HCT116 (cell line): ENCODE results near the gene MRPS23. TPM values are rescaled to one million over a fixed set of nuclear protein-coding genes. Genes with fewer than 3 reads are reported as not detected.

ENCODE experiments used
- ATAC-seq: fragments of 200-7000 bp; cut with Tn5 transposase; 2 replicates; pipeline ENCODE4 v1.9.1; 2020; ENCODE audit warnings: mild to moderate bottlenecking, moderate library complexity
- BruUV-seq: library from RNA; stranded (reverse); fragments of 400-500 nt; replicated peaks from 2 replicates; lab custom pipeline; 2021; lab: Mats Ljungman, UMichigan
- CTCF ChIA-PET: fragments of 300-600 bp; sonication (Branson Sonifier 250); formaldehyde crosslinking; loops from one replicate; lab custom pipeline; 2021; ENCODE audit warnings: antibody characterized with exemption; lab: Charles Lee
- POLR2A ChIA-PET: fragments of 300-600, 350-600 bp; sonication (Branson Sonifier 250); formaldehyde crosslinking; loops from one replicate; lab custom pipeline; 2021; ENCODE audit warnings: antibody characterized with exemption; lab: Charles Lee
- RAD21 ChIA-PET, 2 experiments: fragments of 300-600 bp; sonication (Branson Sonifier 250); formaldehyde crosslinking; loops; one replicate each; lab custom pipeline; 2023; ENCODE audit warnings: low total read pairs in 2 of 2; ENCODE audit not compliant: uncharacterized antibody in 2 of 2, unreplicated experiment in 2 of 2, low non-redundant PET in 1 of 2; lab: Charles Lee
- DNase-seq: peaks from one replicate; pipeline ENCODE4 v3.0.0-alpha.2; 2010; ENCODE audit warnings: low read depth, low spot score
- H2AFZ ChIP-seq: fragments of 200-600 bp; shearing (Covaris generic), sonication (generic); 2 replicates; pipeline ENCODE4 v1.6.1; 2017; ENCODE audit warnings: low read depth, mixed run types, mixed read lengths, antibody characterized with exemption, low read length; ENCODE audit not compliant: poor library complexity, severe bottlenecking
- H3K27ac ChIP-seq: 2 replicates; pipeline ENCODE4 v1.5.1; 2012; ENCODE audit warnings: low read depth, low read length
- H3K27me3 ChIP-seq: fragments of 200-600 bp; sonication (generic); 2 replicates; pipeline ENCODE4 v1.6.1; 2016; ENCODE audit warnings: mixed run types, low read length, mixed read lengths; ENCODE audit not compliant: insufficient read depth
- H3K36me3 ChIP-seq, 2 experiments: fragments of 200-500 bp in 1 of 2; fragments of 200-600 bp in 1 of 2; sonication (Bioruptor generic) in 1 of 2; sonication (generic) in 1 of 2; 2 replicates each; pipeline versions ENCODE4 v1.5.1 to v1.6.1; 2014 to 2016; ENCODE audit warnings: low read length in 2 of 2, inconsistent platforms in 1 of 2, mixed read lengths in 1 of 2, mixed run types in 1 of 2; ENCODE audit not compliant: insufficient read depth in 2 of 2, control insufficient read depth in 1 of 2
- H3K4me1 ChIP-seq, 2 experiments: fragments of 200-600 bp in 1 of 2; sonication (generic) in 1 of 2; 2 replicates each; pipeline versions ENCODE4 v1.5.1 to v1.6.1; 2012 to 2017; ENCODE audit warnings: low read length in 2 of 2, inconsistent platforms in 1 of 2, mild to moderate bottlenecking in 1 of 2, mixed read lengths in 1 of 2, mixed run types in 1 of 2, moderate library complexity in 1 of 2; ENCODE audit not compliant: insufficient read depth in 2 of 2, control insufficient read depth in 1 of 2
- H3K4me2 ChIP-seq: fragments of 200-600 bp; sonication (generic); 2 replicates; pipeline ENCODE4 v1.6.1; 2017; ENCODE audit warnings: mixed run types, low read length, mixed read lengths
- H3K4me3 ChIP-seq, 2 experiments: fragments of 200-600 bp in 1 of 2; sonication (generic) in 1 of 2; replicated peaks in 1 of 2; 2 replicates each; pipeline ENCODE4 v1.5.1; 2011 to 2016; ENCODE audit warnings: low read length in 2 of 2, control low read depth in 1 of 2, low read depth in 1 of 2, mild to moderate bottlenecking in 1 of 2, mixed read lengths in 1 of 2, mixed run types in 1 of 2
- H3K79me2 ChIP-seq: fragments of 200-600 bp; sonication (generic); 2 replicates; pipeline ENCODE4 v1.6.1; 2017; ENCODE audit warnings: mild to moderate bottlenecking, mixed run types, low read length, moderate library complexity, mixed read lengths; ENCODE audit not compliant: insufficient read depth
- H3K9ac ChIP-seq: fragments of 200-600 bp; sonication (generic); 2 replicates; pipeline ENCODE4 v1.6.1; 2016; ENCODE audit warnings: low read length, mixed read lengths
- H3K9me2 ChIP-seq: fragments of 200-600 bp; sonication (generic), shearing (Covaris generic); 2 replicates; pipeline ENCODE4 v1.6.1; 2017; ENCODE audit warnings: mixed run types, mild to moderate bottlenecking, moderate library complexity; ENCODE audit not compliant: insufficient read depth
- H3K9me3 ChIP-seq, 2 experiments: fragments of 200-500 bp in 1 of 2; fragments of 200-600 bp in 1 of 2; sonication (Bioruptor generic) in 1 of 2; sonication (generic) in 1 of 2; 2 replicates each; pipeline ENCODE4 v1.6.1; 2014 to 2017; ENCODE audit warnings: low read length in 2 of 2, mixed read lengths in 2 of 2, inconsistent platforms in 1 of 2, low read depth in 1 of 2, mild to moderate bottlenecking in 1 of 2, mixed run types in 1 of 2, moderate library complexity in 1 of 2; ENCODE audit not compliant: control insufficient read depth in 1 of 2, insufficient read depth in 1 of 2
- H4K20me1 ChIP-seq: fragments of 200-600 bp; sonication (generic), shearing (Covaris generic); 2 replicates; pipeline ENCODE4 v1.6.1; 2017; ENCODE audit warnings: mixed run types, mild to moderate bottlenecking, moderate library complexity; ENCODE audit not compliant: insufficient read depth
- ATF3 ChIP-seq: IDR thresholded peaks from 2 replicates; pipeline ENCODE4 v1.6.1; 2012
- CBX3 ChIP-seq: IDR thresholded peaks from 2 replicates; pipeline ENCODE4 v1.6.1; 2012; ENCODE audit warnings: low read depth
- CEBPB ChIP-seq: IDR thresholded peaks from 2 replicates; pipeline ENCODE4 v1.6.1; 2012; ENCODE audit warnings: low read depth
- EGR1 ChIP-seq: IDR thresholded peaks from 2 replicates; pipeline ENCODE4 v1.6.1; 2012; ENCODE audit warnings: low read depth
- EZH2 ChIP-seq: fragments of 200-600 bp; sonication (generic); IDR thresholded peaks from 2 replicates; pipeline ENCODE4 v1.6.1; 2017; ENCODE audit warnings: antibody characterized with exemption, mixed run types
- EZH2phosphoT487 ChIP-seq: fragments of 200-600 bp; IDR thresholded peaks from 2 replicates; pipeline ENCODE4 v1.6.1; 2018; ENCODE audit warnings: antibody characterized with exemption, borderline replicate concordance
- FOSL1 ChIP-seq: IDR thresholded peaks from 2 replicates; pipeline ENCODE4 v1.6.1; 2012; ENCODE audit warnings: low read depth
- JUND ChIP-seq: IDR thresholded peaks from 2 replicates; pipeline ENCODE4 v1.6.1; 2012
- MAX ChIP-seq: IDR thresholded peaks from 2 replicates; pipeline ENCODE4 v1.6.1; 2012
- POLR2A ChIP-seq: IDR thresholded peaks from 2 replicates; pipeline ENCODE4 v1.7.0; 2011; ENCODE audit warnings: borderline replicate concordance; ENCODE audit not compliant: insufficient read depth, insufficient read length; ENCODE audit errors: extremely low read depth
- RAD21 ChIP-seq: IDR thresholded peaks from 2 replicates; pipeline ENCODE4 v1.6.1; 2012; ENCODE audit warnings: low read depth, mild to moderate bottlenecking
- REST ChIP-seq: IDR thresholded peaks from 2 replicates; pipeline ENCODE4 v1.6.1; 2012; ENCODE audit warnings: low read depth
- SIN3A ChIP-seq: IDR thresholded peaks from 2 replicates; pipeline ENCODE4 v1.6.1; 2012; ENCODE audit warnings: low read depth
- SP1 ChIP-seq: IDR thresholded peaks from 2 replicates; pipeline ENCODE4 v1.6.1; 2012; ENCODE audit warnings: low read depth
- SRF ChIP-seq: IDR thresholded peaks from 2 replicates; pipeline ENCODE4 v1.6.1; 2012; ENCODE audit warnings: low read depth
- TCF7L2 ChIP-seq: IDR thresholded peaks from 2 replicates; pipeline ENCODE4 v1.7.0; 2011; ENCODE audit warnings: borderline replicate concordance, inconsistent platforms; ENCODE audit not compliant: insufficient read depth, insufficient read length; ENCODE audit errors: extremely low read depth
- YY1 ChIP-seq: IDR thresholded peaks from 2 replicates; pipeline ENCODE4 v1.6.1; 2011; ENCODE audit warnings: low read length, low read depth, moderate library complexity, mild to moderate bottlenecking; ENCODE audit not compliant: insufficient replicate concordance; ENCODE audit errors: extremely low read depth
- ZBTB33 ChIP-seq: IDR thresholded peaks from 2 replicates; pipeline ENCODE4 v1.6.1; 2011; ENCODE audit warnings: mild to moderate bottlenecking, low read length, moderate library complexity; ENCODE audit not compliant: insufficient replicate concordance; ENCODE audit errors: extremely low read depth
- ZNF274 ChIP-seq: fragments of 200-500 bp; sonication (Bioruptor generic); IDR thresholded peaks from 2 replicates; pipeline ENCODE4 v1.6.1; 2014; ENCODE audit warnings: mild to moderate bottlenecking, low read depth, low read length, inconsistent platforms
- intact Hi-C: fragments of 100-400 bp; cut with micrococcal nuclease; formaldehyde crosslinking; loops from 2 replicates; pipeline ENCODE4 v1.10.0; 2022
- total RNA-seq: library from RNA; stranded (reverse); gene quantifications from one replicate; pipeline ENCODE4 v1.2.1, GENCODE V29; 2021; ENCODE audit not compliant: unreplicated experiment

MRPS23 gene
- total RNA-seq, 1 experiment from 2014 or later = 109 TPM

- H3K9me2 ChIP-seq = no peaks in the 10 kb centered on the region
- ATAC-seq = no peak
- CTCF ChIA-PET = interaction anchor here (1.1 kb wide), 1 partner anchor 274 kb away, joined by 3 read pairs; no protein-coding TSS in a partner anchor
Observed at GRCh38 chr17:57838453-57838852, 11.4 kb downstream of the MRPS23 start.

More at GRCh38 chr17:57838453-57838852, 11.4 kb downstream of the MRPS23 start:
- no TSS peak for BruUV-seq
- Histone ChIP-seq H2AFZ (no peak overlapping the region), H3K4me1 (peaks cover 0 to 10% of the 10 kb centered on the region in 2 experiments; a peak in 2 of 4 replicates), H3K9ac (no peak overlapping the region), H3K27ac (no peak overlapping the region), H4K20me1 (no peaks in the 10 kb centered on the region), H3K27me3 (no peaks in the 10 kb centered on the region), H3K36me3 (peaks cover 24 to 30% of the 10 kb centered on the region in 2 experiments; a peak in 3 of 4 replicates), H3K9me3 (no peaks in the 10 kb centered on the region), H3K79me2 (peaks cover 27% of the 10 kb centered on the region), H3K4me3 (no peak overlapping the region), H3K4me2 (no peak overlapping the region)
- TF ChIP-seq YY1 (no peak), EGR1 (no peak), POLR2A (no peak), RAD21 (no peak), SP1 (no peak), MAX (no peak), ATF3 (no peak), CBX3 (no peak), EZH2phosphoT487 (no peak), SRF (no peak), JUND (no peak), EZH2 (no peak), FOSL1 (no peak), ZNF274 (no peak), REST (no peak), ZBTB33 (no peak), SIN3A (no peak), TCF7L2 (no peak), CEBPB (no peak)
- RAD21 ChIA-PET = no interaction called here
- intact Hi-C loops = no loop called here
- DNase-seq = no peak
- POLR2A ChIA-PET = no interaction called here
